Natural killer cell (primary cell): ENCODE measurements around the gene IQSEC2. TPM values are rescaled to one million over a fixed set of nuclear protein-coding genes. Genes with fewer than 3 reads are reported as not detected.

Experiments used
- ATAC-seq, 3 donors: fragments of 150-1000 bp in 2 of 3; fragments of 200-7000 bp in 1 of 3; cut with Tn5 transposase; 1 replicate in 1 of 3; 2 replicates in 2 of 3; pipeline ENCODE4 v1.10.0; 2021; ENCODE audit warnings: mild to moderate bottlenecking in 2 of 3, moderate library complexity in 2 of 3
- DNase-seq, 2 donors: peaks; one replicate each; pipeline versions ENCODE4 v3.0.0 to v3.0.0-alpha.2; 2013 to 2021; ENCODE audit warnings: mixed read lengths in 1 of 2
- H3K27ac ChIP-seq: one replicate; pipeline ENCODE4 v1.5.1; 2013; ENCODE audit warnings: mild to moderate bottlenecking, low read length
- H3K27me3 ChIP-seq: one replicate; pipeline ENCODE4 v1.6.1; 2013; ENCODE audit warnings: low read length; ENCODE audit not compliant: control insufficient read depth, insufficient read depth
- H3K36me3 ChIP-seq: one replicate; pipeline ENCODE4 v1.6.1; 2013; ENCODE audit warnings: low read length; ENCODE audit not compliant: control insufficient read depth, insufficient read depth
- H3K4me1 ChIP-seq: one replicate; pipeline ENCODE4 v1.6.1; 2013; ENCODE audit warnings: low read length; ENCODE audit not compliant: control insufficient read depth, insufficient read depth
- H3K4me3 ChIP-seq: one replicate; pipeline ENCODE4 v1.5.1; 2013; ENCODE audit warnings: low read length
- H3K9me3 ChIP-seq: one replicate; pipeline ENCODE4 v1.6.1; 2013; ENCODE audit warnings: low read length; ENCODE audit not compliant: control insufficient read depth, insufficient read depth
- H3K27ac Mint-ChIP-seq, 2 donors: one replicate each; pipeline ENCODE4 v1.8.0; 2022; ENCODE audit warnings: mild to moderate bottlenecking in 2 of 2, mixed read lengths in 2 of 2, moderate library complexity in 1 of 2
- H3K27me3 Mint-ChIP-seq, 2 donors: one replicate each; pipeline ENCODE4 v1.8.0; 2022; ENCODE audit warnings: low read depth in 2 of 2, mixed read lengths in 2 of 2
- H3K36me3 Mint-ChIP-seq: one replicate; pipeline ENCODE4 v1.8.0; 2022; ENCODE audit warnings: mixed read lengths
- H3K4me1 Mint-ChIP-seq, 2 donors: one replicate each; pipeline ENCODE4 v1.8.0; 2022; ENCODE audit warnings: mixed read lengths in 2 of 2
- H3K4me3 Mint-ChIP-seq: one replicate; pipeline ENCODE4 v1.8.0; 2022; ENCODE audit warnings: mild to moderate bottlenecking, moderate library complexity, mixed read lengths
- H3K9me3 Mint-ChIP-seq, 2 donors: one replicate each; pipeline ENCODE4 v1.8.0; 2022; ENCODE audit warnings: mixed read lengths in 2 of 2
- CTCF ChIP-seq: fragments of 200-600 bp; IDR thresholded peaks from one replicate; pipeline ENCODE4 v1.8.0; 2022; ENCODE audit warnings: antibody characterized with exemption
- WGBS: methylation state at CpG from one replicate; pipeline ENCODE4 v1.1.7; 2013; ENCODE audit warnings: missing lambda C conversion rate; ENCODE audit not compliant: insufficient coverage; 5-methylcytosine and 5-hydroxymethylcytosine counted together
- intact Hi-C: fragments of 100-400 bp; cut with micrococcal nuclease; formaldehyde crosslinking; loops from one replicate; pipeline ENCODE4 v1.14.2; 2022
- total RNA-seq, 4 donors: library from RNA; stranded (reverse); fragments of 120-200 nt in 1 of 4; gene quantifications; one replicate each; pipeline versions ENCODE4 v1.2.3 to v1.2.4, GENCODE V29; 2013 to 2022

IQSEC2 gene
- total RNA-seq, 3 donors from 2014 or later (not counting 1 experiment from before 2014, with no cell fraction given) = 3.5 to 3.9 (median 3.7) TPM

GRCh38 chrX:53317365-53318069, 36.1 kb upstream of the IQSEC2 start:
- Histone ChIP-seq H3K36me3 (no peaks in the 10 kb centered on the region), H3K9me3 (no peaks in the 10 kb centered on the region), H3K4me3 (no peak overlapping the region), H3K27ac (no peak overlapping the region), H3K4me1 (peaks cover 21% of the 10 kb centered on the region), H3K27me3 (peaks cover 15% of the 10 kb centered on the region)
- Mint-ChIP-seq H3K27ac (no peak overlapping the region), H3K4me3 (no peak overlapping the region), H3K9me3 (no peaks in the 10 kb centered on the region), H3K36me3 (no peaks in the 10 kb centered on the region), H3K4me1 (peaks cover 14 to 24% of the 10 kb centered on the region in 2 donors), H3K27me3 (peaks cover 23 to 37% of the 10 kb centered on the region in 2 donors)
- TF ChIP-seq CTCF = peak; percentile 71
- ATAC-seq (peak; percentile 82 to 87 (median 84)), DNase-seq (peak; percentile 63 to 80)
- 2% methylated on average over 5 of the region's 10 CpGs for WGBS
- intact Hi-C loops = loop anchor here (2.0 kb wide), 1 partner anchor 119 kb away; no protein-coding TSS in a partner anchor

GRCh38 chrX:53316860-53317237, 35.5 kb upstream of the IQSEC2 start:
- Mint-ChIP-seq H3K9me3 (no peaks in the 10 kb centered on the region), H3K36me3 (no peaks in the 10 kb centered on the region), H3K27me3 (peaks cover 18 to 30% of the 10 kb centered on the region in 2 donors), H3K4me1 (peaks cover 14 to 19% of the 10 kb centered on the region in 2 donors), H3K4me3 (no peak overlapping the region), H3K27ac (no peak overlapping the region)
- Histone ChIP-seq H3K36me3 (no peaks in the 10 kb centered on the region), H3K27me3 (peaks cover 15% of the 10 kb centered on the region), H3K9me3 (no peaks in the 10 kb centered on the region), H3K27ac (no peak overlapping the region), H3K4me3 (no peak overlapping the region), H3K4me1 (peaks cover 21% of the 10 kb centered on the region)
- no peak for ATAC-seq
- no peak for DNase-seq
- intact Hi-C loops = loop anchor here (2.0 kb wide), 1 partner anchor 120 kb away; no protein-coding TSS in a partner anchor
- no peak for TF ChIP-seq CTCF
- 61% methylated on average over 4 of the region's 6 CpGs for WGBS

- Mint-ChIP-seq H3K27ac (no peak overlapping the region), H3K36me3 (no peaks in the 10 kb centered on the region), H3K27me3 (peaks cover 16 to 26% of the 10 kb centered on the region in 2 donors), H3K4me3 (no peak overlapping the region), H3K4me1 (peaks cover 13 to 14% of the 10 kb centered on the region in 2 donors), H3K9me3 (no peaks in the 10 kb centered on the region)
- Histone ChIP-seq H3K4me3 (no peak overlapping the region), H3K4me1 (peaks cover 21% of the 10 kb centered on the region), H3K9me3 (no peaks in the 10 kb centered on the region), H3K27ac (no peak overlapping the region), H3K27me3 (peaks cover 15% of the 10 kb centered on the region), H3K36me3 (no peaks in the 10 kb centered on the region)
- 83% methylated on average over 11 of the region's 15 CpGs for WGBS
- intact Hi-C loops = loop anchor here (2.0 kb wide), 1 partner anchor 121 kb away; no protein-coding TSS in a partner anchor
- ATAC-seq = no peak
- no peak for DNase-seq
- no peak for TF ChIP-seq CTCF
Measured at GRCh38 chrX:53316111-53316859, 34.9 kb upstream of the IQSEC2 start.
